GM10266 (cell line): Measurements from ENCODE around the gene CUL4A.
A peak's percentile ranks its signal among the peaks of the same experiment; 100 is the strongest.
"Not testable (repeated sequence)": the region's sequence is repeated elsewhere in the genome, so short reads cannot be mapped to it uniquely, and the experiment has no call there.

Source experiments
- DNase-seq: peaks from one replicate; pipeline ENCODE4 v3.0.0; 2012; ENCODE audit errors: extremely low spot score
- TF ChIP-seq, protein P1 (sequence below): IDR thresholded peaks from 2 replicates; pipeline ENCODE4 v1.5.1; 2012; ENCODE audit warnings: mild to moderate bottlenecking, low read depth; ENCODE audit not compliant: control insufficient read depth, insufficient read depth; ENCODE audit errors: missing control alignments

CUL4A gene

DNA sequence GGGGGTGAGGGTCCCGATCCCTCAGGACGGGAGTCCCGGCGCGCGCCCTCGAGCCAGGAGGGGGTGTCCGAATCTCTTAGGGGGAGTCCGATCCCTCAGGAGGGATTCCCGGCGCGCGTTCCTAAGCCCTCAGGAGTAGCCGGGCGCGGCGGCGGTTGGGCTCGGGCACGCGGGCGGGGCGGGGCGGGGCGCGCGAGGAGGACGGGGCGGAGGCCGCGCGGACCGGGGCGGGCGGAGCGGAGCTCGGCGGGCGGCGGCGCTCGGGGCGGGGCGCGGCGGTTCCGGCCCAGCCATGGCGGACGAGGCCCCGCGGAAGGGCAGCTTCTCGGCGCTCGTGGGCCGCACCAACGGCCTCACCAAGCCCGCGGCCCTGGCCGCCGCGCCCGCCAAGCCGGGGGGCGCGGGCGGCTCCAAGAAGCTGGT, at the start of gene CUL4A:
Gene CUL4A (plus strand): TSS at position 278 of the 423 bp plus-strand sequence. CDS start 15 bp downstream, at position 293.
- peak; percentile 91 for DNase-seq
- TF ChIP-seq, protein P1, sequence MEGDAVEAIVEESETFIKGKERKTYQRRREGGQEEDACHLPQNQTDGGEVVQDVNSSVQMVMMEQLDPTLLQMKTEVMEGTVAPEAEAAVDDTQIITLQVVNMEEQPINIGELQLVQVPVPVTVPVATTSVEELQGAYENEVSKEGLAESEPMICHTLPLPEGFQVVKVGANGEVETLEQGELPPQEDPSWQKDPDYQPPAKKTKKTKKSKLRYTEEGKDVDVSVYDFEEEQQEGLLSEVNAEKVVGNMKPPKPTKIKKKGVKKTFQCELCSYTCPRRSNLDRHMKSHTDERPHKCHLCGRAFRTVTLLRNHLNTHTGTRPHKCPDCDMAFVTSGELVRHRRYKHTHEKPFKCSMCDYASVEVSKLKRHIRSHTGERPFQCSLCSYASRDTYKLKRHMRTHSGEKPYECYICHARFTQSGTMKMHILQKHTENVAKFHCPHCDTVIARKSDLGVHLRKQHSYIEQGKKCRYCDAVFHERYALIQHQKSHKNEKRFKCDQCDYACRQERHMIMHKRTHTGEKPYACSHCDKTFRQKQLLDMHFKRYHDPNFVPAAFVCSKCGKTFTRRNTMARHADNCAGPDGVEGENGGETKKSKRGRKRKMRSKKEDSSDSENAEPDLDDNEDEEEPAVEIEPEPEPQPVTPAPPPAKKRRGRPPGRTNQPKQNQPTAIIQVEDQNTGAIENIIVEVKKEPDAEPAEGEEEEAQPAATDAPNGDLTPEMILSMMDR = no peak

DNA sequence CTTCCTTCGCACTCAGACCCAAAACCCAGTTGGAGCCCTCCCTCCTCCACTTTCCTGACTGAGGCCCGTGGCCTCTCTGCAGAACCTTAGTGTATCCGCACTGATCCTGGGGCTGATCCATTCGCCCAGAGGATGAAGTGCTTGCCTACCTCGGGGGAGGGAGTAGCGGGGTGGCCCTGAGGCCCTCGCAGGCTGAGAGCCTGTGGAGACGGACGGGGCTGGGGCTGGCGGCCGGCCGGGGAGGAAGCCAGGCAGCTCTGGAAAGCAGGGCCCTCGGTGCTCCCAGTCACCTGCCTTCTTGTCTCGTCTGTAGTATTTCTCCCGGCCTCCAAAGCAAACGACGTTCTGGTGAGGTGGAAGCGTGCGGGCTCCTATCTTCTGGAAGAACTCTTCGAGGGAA, 49.7 kb upstream of the CUL4A start:
- no peak for DNase-seq
- TF ChIP-seq, protein P1 = no peak

DNA sequence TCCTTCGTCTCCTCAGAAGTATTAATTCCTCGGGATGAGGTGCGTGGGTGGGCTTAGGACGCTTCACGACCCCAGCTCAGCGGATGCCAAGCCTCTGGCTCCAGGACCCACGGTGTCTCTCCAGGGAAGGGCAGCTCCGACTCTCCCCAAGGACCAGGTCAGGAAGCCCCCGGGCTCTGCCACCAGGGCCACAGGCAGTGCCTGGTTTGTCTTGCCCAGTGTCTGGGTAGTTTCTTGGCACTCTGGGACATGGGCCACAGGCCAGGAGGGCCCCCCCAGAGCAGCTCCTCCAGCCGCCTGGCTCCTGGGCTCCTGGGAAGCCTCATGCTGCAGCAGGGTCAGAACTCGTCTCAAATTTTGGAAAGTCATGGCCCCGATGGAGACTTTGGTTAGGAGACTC, 48.4 kb upstream of the CUL4A start:
- TF ChIP-seq, protein P1 = no peak
- DNase-seq = no peak

DNA sequence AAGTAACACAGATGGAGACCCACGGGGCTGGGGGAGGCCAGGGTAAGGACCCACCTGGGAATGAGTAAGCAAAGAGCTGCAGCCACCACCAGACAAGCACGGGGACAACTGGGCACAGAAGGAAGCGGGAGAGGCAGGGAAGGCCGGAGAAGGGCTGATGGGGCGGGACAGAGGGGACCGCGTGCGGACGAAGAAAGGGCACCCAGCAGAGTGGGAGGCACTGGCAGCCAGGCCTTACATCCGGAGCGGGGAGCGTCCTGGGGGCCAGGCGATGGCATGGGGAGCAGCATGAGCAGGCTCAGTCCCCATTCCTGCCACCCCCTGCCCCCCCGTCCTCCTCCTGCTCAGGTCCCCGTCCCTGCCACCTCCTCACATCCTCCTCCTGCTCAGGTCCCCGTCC, 48.0 kb upstream of the CUL4A start:
- DNase-seq = no peak
- TF ChIP-seq, protein P1 = no peak

DNA sequence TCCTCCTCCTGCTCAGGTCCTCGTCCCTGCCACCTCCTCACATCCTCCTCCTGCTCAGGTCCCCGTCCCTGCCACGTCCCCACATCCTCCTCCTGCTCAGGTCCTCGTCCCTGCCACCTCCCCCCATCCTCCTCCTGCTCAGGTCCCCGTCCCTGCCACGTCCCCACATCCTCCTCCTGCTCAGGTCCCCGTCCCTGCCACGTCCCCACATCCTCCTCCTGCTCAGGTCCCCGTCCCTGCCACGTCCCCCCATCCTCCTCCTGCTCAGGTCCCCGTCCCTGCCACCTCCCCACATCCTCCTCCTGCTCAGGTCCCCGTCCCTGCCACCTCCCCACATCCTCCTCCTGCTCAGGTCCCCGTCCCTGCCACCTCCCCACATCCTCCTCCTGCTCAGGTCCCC, 47.4 kb upstream of the CUL4A start:
- DNase-seq = not testable (repeated sequence)

DNA sequence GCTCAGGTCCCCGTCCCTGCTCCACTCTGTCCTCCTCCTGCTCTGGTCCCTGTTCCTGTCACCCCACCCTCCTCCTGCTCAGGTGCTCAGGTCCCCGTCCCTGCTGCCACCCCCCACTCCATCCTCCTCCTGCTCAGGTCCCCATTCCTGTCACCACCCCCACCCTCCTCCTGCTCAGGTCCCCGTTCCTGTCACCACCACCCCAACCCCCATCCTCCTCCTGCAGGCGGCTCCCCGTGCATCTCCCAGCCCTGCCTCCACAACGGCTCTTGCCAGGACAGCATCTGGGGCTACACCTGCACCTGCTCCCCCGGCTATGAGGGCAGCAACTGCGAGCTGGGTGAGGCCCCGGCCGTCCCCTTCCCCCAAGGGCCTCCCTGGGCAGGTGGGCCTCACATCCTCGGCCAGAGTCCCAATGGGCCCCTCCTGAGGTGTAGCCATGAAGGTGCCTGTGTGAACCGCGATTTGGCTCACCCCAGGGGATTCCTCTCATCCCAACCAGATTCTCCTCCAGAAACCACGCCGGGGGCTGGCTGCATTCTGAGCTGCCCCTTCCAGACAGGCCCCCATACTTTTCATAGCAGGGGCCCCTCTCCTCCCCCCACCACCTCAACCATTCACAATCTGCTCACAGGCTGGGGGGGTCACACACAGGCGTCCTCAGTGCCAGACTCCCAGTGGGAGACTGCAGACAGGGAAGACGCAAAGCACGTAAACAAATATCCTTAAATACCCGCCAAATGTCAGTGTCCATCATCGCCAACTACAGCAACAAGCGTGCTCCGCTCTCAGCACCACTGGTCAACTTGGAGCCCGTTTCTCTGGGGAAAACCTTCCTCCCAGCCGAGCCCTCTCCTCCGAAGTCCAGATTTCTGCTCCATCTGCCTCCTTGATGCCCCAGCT, 46.4 kb upstream of the CUL4A start:
- no peak for DNase-seq

DNA sequence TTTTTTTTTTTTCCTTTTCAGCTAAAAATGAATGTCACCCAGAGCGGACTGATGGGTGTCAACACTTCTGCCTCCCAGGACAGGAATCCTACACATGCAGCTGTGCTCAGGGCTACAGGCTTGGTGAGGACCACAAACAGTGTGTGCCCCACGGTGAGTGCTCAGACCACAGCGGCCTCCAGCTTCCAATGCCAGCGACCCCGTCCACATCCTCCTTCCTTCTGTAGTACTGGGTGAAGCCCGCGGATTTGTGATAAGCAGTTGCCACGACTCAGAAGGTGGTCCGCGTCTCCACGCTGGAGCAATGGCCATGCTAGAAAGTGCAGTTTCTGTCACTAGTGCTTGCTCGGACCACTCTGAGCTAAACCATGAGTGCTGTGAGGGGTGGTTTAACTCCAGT, 44.9 kb upstream of the CUL4A start:
- no peak for DNase-seq
- TF ChIP-seq, protein P1 = no peak

More for the DNA sequence above, 46.4 kb upstream of the CUL4A start:
- TF ChIP-seq, protein P1 = no peak

DNA sequence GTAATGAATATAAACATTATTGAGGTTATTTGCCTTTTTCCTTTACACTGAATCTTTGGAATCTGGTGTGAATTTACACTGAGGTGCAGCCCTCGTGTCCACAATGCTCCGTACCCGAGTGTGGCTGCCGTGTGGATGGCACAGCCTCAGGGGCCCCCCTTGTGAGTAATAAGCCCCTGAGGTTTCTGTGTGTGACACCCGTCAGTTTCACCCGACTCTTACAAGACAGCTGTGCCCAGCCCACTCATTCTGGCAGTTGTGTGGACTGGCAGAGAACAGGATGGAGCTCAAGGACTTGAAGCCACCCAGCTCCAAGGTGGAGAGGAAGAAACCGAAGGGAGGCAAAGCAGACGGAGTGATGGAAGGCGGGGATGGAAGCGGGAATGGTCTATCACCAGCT, 43.1 kb upstream of the CUL4A start:
- DNase-seq = no peak
- TF ChIP-seq, protein P1 = no peak
